ENCODE data around the gene RSPO4.

RSPO4 gene

DNA sequence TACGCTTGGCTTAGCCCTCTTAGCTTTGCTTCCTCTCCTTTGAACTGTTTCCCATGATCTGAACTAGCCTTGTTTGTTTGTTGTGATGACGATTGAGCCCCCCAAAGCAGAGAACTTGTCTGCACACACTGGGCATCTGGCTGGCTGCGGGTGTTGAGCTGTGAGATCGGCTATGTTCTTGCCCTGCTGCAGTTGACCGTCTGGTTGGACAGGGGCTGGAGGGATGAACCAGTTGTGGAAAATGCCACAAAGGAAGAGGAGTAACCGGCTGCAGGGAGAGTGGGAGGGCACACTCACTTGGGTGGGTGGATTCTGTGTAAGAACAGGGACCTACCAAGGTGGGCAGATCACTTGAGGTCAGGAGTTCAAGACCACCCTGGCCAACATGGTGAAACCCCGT, 12.4 kb upstream of the RSPO4 start:
- no peak for TF ChIP-seq EZH2 (IDR thresholded peaks at IDR 0.05; ENCODE audit: borderline replicate concordance, low read length)
- TF ChIP-seq, protein P1, sequence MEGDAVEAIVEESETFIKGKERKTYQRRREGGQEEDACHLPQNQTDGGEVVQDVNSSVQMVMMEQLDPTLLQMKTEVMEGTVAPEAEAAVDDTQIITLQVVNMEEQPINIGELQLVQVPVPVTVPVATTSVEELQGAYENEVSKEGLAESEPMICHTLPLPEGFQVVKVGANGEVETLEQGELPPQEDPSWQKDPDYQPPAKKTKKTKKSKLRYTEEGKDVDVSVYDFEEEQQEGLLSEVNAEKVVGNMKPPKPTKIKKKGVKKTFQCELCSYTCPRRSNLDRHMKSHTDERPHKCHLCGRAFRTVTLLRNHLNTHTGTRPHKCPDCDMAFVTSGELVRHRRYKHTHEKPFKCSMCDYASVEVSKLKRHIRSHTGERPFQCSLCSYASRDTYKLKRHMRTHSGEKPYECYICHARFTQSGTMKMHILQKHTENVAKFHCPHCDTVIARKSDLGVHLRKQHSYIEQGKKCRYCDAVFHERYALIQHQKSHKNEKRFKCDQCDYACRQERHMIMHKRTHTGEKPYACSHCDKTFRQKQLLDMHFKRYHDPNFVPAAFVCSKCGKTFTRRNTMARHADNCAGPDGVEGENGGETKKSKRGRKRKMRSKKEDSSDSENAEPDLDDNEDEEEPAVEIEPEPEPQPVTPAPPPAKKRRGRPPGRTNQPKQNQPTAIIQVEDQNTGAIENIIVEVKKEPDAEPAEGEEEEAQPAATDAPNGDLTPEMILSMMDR (IDR thresholded peaks at IDR 0.05; ENCODE audit: low read length) = no peak
- H3F3A ChIP-seq (ENCODE audit: insufficient read depth, low read length) = no peaks in the 10 kb centered on the region
- no peak overlapping the region for H3K4me2 ChIP-seq (ENCODE audit: low read length)
- no peaks in the 10 kb centered on the region for H3K4me1 ChIP-seq (ENCODE audit: insufficient read depth, low read length, severe bottlenecking)
- no peaks in the 10 kb centered on the region for H3K9me3 ChIP-seq (ENCODE audit: low read length)
- no peak overlapping the region for H3K4me3 ChIP-seq (ENCODE audit: low read depth, low read length, poor library complexity, severe bottlenecking)
- H2AFZ ChIP-seq (ENCODE audit: low read length) = no peak overlapping the region
- no peaks in the 10 kb centered on the region for H4K20me1 ChIP-seq (ENCODE audit: insufficient read depth, low read length)
- H3K27me3 ChIP-seq (ENCODE audit: insufficient read depth, low read length) = no peaks in the 10 kb centered on the region; the same call in 1 of the 2 replicates
- H3K36me3 ChIP-seq (ENCODE audit: insufficient read depth, low read length) = no peaks in the 10 kb centered on the region
- H3K79me2 ChIP-seq (ENCODE audit: insufficient read depth, low read length) = no peaks in the 10 kb centered on the region
- no peak overlapping the region for H3K9ac ChIP-seq (ENCODE audit: low read length)
- no peak overlapping the region for H3K27ac ChIP-seq (ENCODE audit: low read depth, low read length, poor library complexity, severe bottlenecking)
- H3K9me2 ChIP-seq (ENCODE audit: low read depth, low read length) = no peaks in the 10 kb centered on the region

GRCh38 chr20:1013566-1014340, 11.6 kb upstream of the RSPO4 start:
- Histone ChIP-seq H3K9me2 (ENCODE audit: low read depth, low read length) (no peaks in the 10 kb centered on the region), H3K4me3 (ENCODE audit: low read depth, low read length, poor library complexity, severe bottlenecking) (no peak overlapping the region), H2AFZ (ENCODE audit: low read length) (no peak overlapping the region), H3K4me1 (ENCODE audit: insufficient read depth, low read length, severe bottlenecking) (no peaks in the 10 kb centered on the region), H3F3A (ENCODE audit: insufficient read depth, low read length) (no peaks in the 10 kb centered on the region), H3K27ac (ENCODE audit: low read depth, low read length, poor library complexity, severe bottlenecking) (no peak overlapping the region), H3K27me3 (ENCODE audit: insufficient read depth, low read length) (no peaks in the 10 kb centered on the region), H4K20me1 (ENCODE audit: insufficient read depth, low read length) (no peaks in the 10 kb centered on the region), H3K9me3 (ENCODE audit: low read length) (no peaks in the 10 kb centered on the region), H3K9ac (ENCODE audit: low read length) (no peak overlapping the region), H3K36me3 (ENCODE audit: insufficient read depth, low read length) (no peaks in the 10 kb centered on the region), H3K4me2 (ENCODE audit: low read length) (no peak overlapping the region), H3K79me2 (ENCODE audit: insufficient read depth, low read length) (no peaks in the 10 kb centered on the region)
- TF ChIP-seq EZH2 (IDR thresholded peaks at IDR 0.05; ENCODE audit: borderline replicate concordance, low read length) = no peak
- TF ChIP-seq, protein P1 (IDR thresholded peaks at IDR 0.05; ENCODE audit: low read length) = no peak

DNA sequence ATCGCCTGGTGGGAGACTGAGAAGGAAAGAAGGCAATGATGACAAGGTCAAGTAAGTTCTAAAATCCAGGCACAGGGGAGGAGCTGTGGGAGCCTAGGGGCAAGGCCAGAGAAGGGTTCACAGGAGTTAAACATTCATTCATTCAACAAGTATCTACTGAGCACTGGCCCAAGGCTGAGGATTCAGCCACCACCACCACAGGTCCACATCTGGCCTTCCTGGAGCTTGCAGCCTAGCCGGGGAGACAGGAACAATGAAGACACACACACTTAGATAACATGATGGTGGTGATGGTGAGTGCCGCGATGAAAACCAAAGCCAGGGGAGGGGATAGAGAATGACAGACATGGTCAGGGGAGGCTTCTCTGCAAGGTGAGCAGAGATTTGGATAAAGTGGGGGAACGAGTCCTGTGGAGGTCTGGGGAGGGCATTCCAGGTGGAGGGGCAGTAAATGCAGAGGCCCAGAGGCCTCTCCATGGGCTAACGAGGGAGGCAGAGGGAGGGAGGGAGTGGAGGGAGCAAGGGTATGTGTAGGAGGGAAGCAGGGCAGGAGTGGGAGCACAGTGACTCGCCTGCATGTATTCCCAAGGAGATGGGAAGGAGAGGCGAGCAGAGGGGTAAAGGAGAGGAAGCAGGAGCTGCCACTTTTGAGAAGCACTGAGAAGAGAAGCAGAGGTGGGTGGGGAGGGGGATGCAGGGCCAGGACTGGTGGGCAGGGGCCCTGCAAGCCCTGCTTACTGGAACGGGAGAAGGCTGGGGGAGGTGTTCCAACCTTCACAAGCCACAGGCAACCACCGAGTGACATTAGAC, 10.5 kb upstream of the RSPO4 start:
- no peaks in the 10 kb centered on the region for H3F3A ChIP-seq (ENCODE audit: insufficient read depth, low read length)
- TF ChIP-seq, protein P1 (IDR thresholded peaks at IDR 0.05; ENCODE audit: low read length) = no peak
- TF ChIP-seq EZH2 (IDR thresholded peaks at IDR 0.05; ENCODE audit: borderline replicate concordance, low read length) = no peak
- no peaks in the 10 kb centered on the region for H4K20me1 ChIP-seq (ENCODE audit: insufficient read depth, low read length)
- no peak overlapping the region for H2AFZ ChIP-seq (ENCODE audit: low read length)
- H3K9me2 ChIP-seq (ENCODE audit: low read depth, low read length) = no peaks in the 10 kb centered on the region
- no peak overlapping the region for H3K9ac ChIP-seq (ENCODE audit: low read length)
- no peaks in the 10 kb centered on the region for H3K27me3 ChIP-seq (ENCODE audit: insufficient read depth, low read length)
- no peak overlapping the region for H3K27ac ChIP-seq (ENCODE audit: low read depth, low read length, poor library complexity, severe bottlenecking)
- no peaks in the 10 kb centered on the region for H3K79me2 ChIP-seq (ENCODE audit: insufficient read depth, low read length)
- H3K36me3 ChIP-seq (ENCODE audit: insufficient read depth, low read length) = no peaks in the 10 kb centered on the region
- H3K4me1 ChIP-seq (ENCODE audit: insufficient read depth, low read length, severe bottlenecking) = no peaks in the 10 kb centered on the region
- no peak overlapping the region for H3K4me3 ChIP-seq (ENCODE audit: low read depth, low read length, poor library complexity, severe bottlenecking)
- no peak overlapping the region for H3K4me2 ChIP-seq (ENCODE audit: low read length)
- H3K9me3 ChIP-seq (ENCODE audit: low read length) = no peaks in the 10 kb centered on the region

All from OCI-LY1 (cell line).